Activated T-cell treated with anti-CD3 and anti-CD28 coated beads for 48 hours (primary cell): ENCODE measurements around the gene KRT6A.

Source experiments
- DNase-seq: peaks from one replicate; pipeline ENCODE4 v3.0.0-alpha.2; 2020; ENCODE audit warnings: low read depth

Gene KRT6A

DNA sequence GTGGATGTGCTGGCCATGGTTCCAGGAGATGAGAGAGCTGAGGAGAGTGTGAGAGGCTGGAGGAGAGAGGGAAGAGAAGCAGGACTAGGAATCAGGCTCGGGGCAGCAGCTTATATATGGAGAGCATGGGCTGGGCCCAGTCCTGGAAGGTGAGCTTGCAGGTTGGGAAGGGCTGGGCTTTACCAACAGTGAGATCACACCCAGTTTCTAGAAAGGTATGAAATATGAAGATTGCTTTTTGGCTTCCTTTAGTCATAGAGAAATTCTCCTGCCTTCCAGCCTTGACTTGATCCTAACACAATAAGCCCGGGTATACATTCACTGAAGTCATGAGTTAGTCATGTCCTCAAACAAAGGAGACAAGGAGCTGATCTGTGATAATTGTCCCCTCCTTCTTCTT lies at the start of gene KRT6A:
Gene KRT6A (minus strand): TSS at position 86 of the 400 bp plus-strand sequence. CDS start 69 bp downstream, at position 17.
- DNase-seq, result no peak

- DNase-seq, result no peak
These were observed 49.1 kb upstream of the KRT6A start for GRCh38 chr12:52542157-52542556.

- no peak for DNase-seq
These were observed 48.7 kb upstream of the KRT6A start for GRCh38 chr12:52541709-52542108.

GRCh38 chr12:52540531-52540930 lies 47.5 kb upstream of the KRT6A start:
- no peak for DNase-seq

DNA sequence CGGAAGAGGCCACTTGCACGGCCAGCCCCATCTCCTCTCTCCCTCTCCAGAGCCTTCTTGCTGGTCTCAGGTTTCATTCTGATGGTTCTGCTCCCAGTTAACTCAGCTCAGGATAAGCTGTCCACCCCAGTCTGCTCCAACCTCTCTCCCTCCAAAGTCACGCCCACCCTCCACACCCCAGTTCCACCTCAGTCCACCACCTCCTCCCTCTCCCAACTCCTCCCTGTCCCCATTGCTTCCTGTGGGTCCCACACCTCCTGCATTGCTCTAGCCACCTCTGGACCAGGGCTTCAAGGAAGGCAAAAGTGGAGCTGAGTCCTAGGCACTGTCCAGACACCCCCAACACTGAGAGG lies 46.7 kb upstream of the KRT6A start:
- DNase-seq, result no peak

- DNase-seq, result no peak
These were observed 46.2 kb upstream of the KRT6A start for GRCh38 chr12:52539083-52539820.

GRCh38 chr12:52537101-52537500 lies 44.0 kb upstream of the KRT6A start:
- DNase-seq, result no peak

DNA sequence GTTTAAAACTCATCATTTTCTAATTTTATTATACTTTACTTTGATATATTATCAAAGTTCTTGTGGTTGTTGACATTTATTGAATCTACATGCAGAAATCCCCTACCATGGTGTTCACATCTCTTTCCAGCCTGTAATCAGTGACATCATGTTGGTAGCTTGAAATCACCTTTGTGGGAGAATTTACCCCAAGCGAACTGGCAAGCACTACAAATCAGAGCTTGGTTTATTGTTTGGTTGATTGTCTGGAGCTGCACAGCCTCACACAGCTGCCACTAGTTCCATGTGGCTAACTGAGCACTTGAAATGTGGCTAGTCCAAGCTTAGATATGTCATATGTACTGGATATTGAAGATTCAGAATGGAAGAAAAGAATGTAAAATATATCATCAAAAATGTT lies 42.5 kb upstream of the KRT6A start:
- DNase-seq, result no peak

DNA sequence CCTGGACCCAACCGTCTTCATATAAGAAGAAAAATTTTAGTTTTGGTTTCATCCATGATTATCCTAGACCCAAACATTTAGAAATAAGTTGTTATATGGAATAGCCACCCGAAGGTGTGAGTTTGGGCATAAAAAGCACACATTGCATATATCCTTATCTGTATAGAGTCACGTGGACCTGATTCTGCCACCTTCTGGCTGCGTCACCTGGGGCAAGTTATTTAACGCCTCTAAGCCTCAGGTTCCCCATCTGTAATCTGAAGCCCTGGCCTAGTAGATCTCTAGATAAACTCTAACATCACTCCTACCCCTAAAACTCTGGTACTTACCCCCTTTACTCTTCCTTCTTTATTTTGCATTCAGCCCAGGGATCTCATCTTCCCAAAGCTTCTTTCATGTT lies 41.4 kb upstream of the KRT6A start:
- DNase-seq, result no peak

DNA sequence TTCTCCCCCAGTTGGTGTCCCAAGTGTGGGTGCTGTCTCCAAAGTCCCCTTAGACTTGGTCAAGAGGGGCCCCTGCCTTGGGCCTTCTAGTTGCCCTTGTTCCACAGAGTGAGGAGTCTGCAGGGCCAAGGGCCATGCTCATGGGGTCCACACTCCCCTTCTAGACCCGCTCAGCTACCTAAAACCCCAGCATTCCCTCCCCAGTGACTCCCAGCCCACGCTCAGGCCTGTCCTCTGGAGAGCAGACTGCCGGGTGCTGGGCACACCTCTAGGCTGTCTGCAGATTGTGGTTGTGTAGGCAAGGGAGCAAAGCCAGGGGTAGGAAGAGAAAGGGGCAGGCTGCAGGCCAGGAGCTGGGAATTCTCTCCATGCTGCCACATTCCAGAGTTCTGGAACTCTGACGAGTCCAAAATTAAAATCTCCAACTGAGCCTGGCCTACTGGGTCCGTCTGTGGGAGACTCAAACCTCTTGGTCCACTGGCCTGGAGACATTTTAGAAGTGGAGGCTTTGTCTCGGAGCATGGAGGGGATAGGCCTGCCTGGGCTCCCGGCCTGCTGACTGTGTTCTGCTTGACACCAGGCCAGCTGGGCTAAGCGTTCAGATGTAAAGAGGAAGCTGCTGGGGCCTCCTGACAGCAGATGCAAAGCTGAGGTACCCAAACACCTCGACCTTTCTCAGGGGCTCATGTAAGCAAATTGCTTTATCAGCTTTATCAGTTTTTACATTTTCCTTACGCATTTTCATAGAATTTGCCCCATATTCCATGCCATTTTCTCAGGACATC lies 40.8 kb upstream of the KRT6A start:
- DNase-seq, result no peak

GRCh38 chr12:52532636-52533035 lies 39.6 kb upstream of the KRT6A start:
- no peak for DNase-seq

- no peak for DNase-seq
These were observed 38.7 kb upstream of the KRT6A start for GRCh38 chr12:52531566-52532300.

- no peak for DNase-seq
These were observed 37.8 kb upstream of the KRT6A start for GRCh38 chr12:52530905-52531304.

- no peak for DNase-seq
These were observed 37.3 kb upstream of the KRT6A start for GRCh38 chr12:52530366-52530765.

- DNase-seq, result no peak
These were observed 36.8 kb upstream of the KRT6A start for GRCh38 chr12:52529846-52530245.

GRCh38 chr12:52529417-52529816 lies 36.4 kb upstream of the KRT6A start:
- no peak for DNase-seq

DNA sequence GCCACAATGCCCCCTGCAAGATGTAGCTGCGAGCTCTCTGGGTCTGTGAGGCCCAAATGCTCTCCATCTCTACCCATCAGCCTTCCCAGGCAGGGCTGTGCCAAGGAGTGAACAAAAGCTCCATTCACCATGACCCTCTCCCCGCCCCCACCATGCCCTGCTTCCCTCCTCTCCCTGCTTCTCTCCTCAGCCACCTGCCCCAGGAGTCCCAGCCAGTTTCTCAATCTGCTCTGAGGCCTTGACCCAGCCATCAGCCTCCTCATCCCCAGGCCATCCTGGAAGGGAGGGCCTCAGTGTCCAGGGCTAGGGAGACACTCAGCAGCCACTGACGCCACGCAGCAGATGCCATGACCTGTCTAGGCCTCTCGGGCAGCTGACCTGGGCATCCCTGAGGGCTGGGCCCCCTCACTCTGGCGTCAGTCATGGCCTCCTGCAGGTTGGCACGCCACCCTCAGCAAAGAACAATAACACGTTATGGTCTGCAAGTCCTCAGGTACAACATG lies 35.6 kb upstream of the KRT6A start:
- DNase-seq, result no peak

GRCh38 chr12:52527121-52527800 lies 34.2 kb upstream of the KRT6A start:
- DNase-seq, result no peak

DNA sequence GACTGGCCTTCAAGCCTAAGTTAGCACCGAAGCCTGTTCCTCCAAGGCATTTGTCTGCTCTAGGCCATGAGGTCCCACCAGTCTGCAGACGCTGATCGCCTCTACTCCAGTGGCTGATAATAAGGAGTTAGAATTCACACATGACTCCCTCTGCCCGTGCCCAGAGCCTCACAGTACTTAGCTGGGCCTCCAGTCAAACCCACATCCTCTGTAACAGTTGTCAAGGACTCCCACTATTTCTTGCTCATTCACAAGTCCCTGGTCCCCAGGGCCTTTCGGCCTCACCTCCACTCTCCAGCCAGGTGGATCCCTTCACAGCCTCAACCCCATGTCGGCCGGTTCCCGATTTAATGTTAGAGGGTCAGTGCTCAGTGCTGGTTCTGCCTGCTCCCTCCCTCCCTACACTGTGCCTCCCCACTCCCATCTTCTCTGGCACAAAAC lies 33.5 kb upstream of the KRT6A start:
- no peak for DNase-seq

GRCh38 chr12:52525661-52526499 lies 32.8 kb upstream of the KRT6A start:
- no peak for DNase-seq
